ENCODE measurements around the gene NKAIN2.

DNA sequence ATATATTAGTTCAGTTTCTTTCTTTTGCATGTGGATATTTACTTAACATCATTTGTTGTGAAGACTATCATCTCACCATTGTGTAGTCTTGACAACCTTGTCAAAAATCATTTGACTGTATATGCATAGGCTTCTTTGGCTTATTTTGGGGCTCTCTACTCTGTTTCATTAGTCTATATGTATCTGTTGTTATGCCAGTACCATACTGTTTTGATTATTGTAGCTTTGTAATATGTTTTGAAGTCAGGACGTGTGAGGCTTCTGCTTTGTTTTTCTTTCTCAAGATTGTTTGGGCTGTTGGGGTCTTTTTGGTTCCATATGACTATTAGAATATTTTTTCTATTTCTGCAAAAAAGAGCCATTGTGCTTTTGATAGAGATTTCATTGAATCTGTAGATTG lies 870.4 kb downstream of the NKAIN2 start:
- TF ChIP-seq, protein P1, sequence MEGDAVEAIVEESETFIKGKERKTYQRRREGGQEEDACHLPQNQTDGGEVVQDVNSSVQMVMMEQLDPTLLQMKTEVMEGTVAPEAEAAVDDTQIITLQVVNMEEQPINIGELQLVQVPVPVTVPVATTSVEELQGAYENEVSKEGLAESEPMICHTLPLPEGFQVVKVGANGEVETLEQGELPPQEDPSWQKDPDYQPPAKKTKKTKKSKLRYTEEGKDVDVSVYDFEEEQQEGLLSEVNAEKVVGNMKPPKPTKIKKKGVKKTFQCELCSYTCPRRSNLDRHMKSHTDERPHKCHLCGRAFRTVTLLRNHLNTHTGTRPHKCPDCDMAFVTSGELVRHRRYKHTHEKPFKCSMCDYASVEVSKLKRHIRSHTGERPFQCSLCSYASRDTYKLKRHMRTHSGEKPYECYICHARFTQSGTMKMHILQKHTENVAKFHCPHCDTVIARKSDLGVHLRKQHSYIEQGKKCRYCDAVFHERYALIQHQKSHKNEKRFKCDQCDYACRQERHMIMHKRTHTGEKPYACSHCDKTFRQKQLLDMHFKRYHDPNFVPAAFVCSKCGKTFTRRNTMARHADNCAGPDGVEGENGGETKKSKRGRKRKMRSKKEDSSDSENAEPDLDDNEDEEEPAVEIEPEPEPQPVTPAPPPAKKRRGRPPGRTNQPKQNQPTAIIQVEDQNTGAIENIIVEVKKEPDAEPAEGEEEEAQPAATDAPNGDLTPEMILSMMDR (IDR thresholded peaks at IDR 0.05; ENCODE audit: low read length): no peak
- TF ChIP-seq EZH2phosphoT487 (IDR thresholded peaks at IDR 0.05; ENCODE audit: low read length): no peak
